HG02885 (cell line): ENCODE results near the gene SECISBP2.
"Not testable (repeated sequence)": the region's sequence is repeated elsewhere in the genome, so short reads cannot be mapped to it uniquely, and the experiment has no call there.

Experiments
- ATAC-seq: cut with Tn5 transposase; IDR thresholded peaks from one replicate; pipeline ENCODE4 v1.9.1; 2021; ENCODE audit warnings: mild to moderate bottlenecking; ENCODE audit not compliant: unreplicated experiment, poor library complexity

Gene SECISBP2

GRCh38 chr9:89362647-89363310, 44.5 kb downstream of the SECISBP2 start:
- no peak for ATAC-seq

DNA sequence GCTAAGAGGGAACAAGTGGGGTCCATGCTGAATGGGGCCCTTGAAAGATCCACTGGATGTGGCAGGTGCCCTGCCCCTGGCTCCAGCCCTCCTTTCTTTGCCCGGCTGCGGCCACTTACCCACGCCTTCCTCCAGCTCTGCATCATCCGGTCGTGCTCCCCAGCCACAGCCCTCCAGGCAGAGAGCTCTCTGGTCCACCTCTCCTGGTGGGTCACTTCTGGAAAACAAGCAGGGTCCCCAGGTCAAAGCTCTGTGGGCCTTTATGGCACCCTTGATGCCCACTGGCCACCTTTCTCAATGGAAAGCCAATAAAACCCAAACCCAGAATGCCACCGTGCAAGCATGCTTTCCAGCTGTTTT, 45.0 kb downstream of the SECISBP2 start:
- ATAC-seq, result no peak

- ATAC-seq, result no peak
These were observed 45.8 kb downstream of the SECISBP2 start for GRCh38 chr9:89363921-89364665.

GRCh38 chr9:89364666-89365531, 46.6 kb downstream of the SECISBP2 start:
- no peak for ATAC-seq

- no peak for ATAC-seq
These were observed 47.2 kb downstream of the SECISBP2 start for GRCh38 chr9:89365532-89365912.

- ATAC-seq, result no peak
These were observed 48.4 kb downstream of the SECISBP2 start for GRCh38 chr9:89366711-89367110.

DNA sequence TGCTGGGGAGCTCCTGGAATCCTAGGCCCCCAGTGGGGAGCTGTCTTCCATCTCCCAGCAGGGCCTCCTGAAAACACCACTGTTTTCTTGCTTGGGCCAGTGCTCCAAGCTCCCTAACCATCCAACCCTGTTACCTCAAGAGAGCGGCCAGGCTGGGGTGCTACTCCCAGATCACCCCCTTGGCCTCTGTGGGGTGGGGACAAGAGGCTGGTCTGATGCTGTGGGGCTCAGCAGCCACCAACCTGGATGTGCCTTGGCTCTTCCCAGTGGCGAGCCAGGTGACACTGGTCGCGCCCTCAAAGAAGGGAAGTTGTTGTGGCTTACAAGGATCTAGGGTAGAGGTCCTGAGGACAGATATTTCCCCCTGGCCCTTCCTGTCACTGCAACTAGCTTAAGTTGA, 49.0 kb downstream of the SECISBP2 start:
- ATAC-seq, result no peak

- no peak for ATAC-seq
These were observed 49.6 kb downstream of the SECISBP2 start for GRCh38 chr9:89367726-89368437.

- ATAC-seq, result no peak
These were observed 50.2 kb downstream of the SECISBP2 start for GRCh38 chr9:89368550-89368949.

DNA sequence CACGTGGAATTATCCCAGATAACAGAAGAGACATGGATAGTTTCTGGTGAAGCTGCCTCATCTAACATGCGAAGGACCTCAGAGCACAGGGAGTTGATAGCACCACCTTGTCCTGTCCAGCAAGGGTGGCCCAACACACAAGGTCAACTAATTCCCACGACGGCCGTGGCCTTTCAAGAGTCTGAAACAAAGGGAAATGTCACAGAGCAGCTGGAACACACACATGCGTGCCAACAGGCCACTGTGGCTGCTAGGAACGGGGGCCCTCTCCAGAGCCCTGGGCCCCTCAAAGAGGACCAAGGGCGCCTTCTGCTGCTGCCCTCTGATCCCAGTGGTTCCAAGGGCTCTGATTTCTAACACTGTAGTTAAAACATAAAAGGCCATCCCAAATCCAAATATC, 50.7 kb downstream of the SECISBP2 start:
- no peak for ATAC-seq

- no peak for ATAC-seq
These were observed 52.3 kb downstream of the SECISBP2 start for GRCh38 chr9:89370593-89370992.

GRCh38 chr9:89371791-89372190, 53.5 kb downstream of the SECISBP2 start:
- ATAC-seq, result not testable (repeated sequence)

- no peak for ATAC-seq
These were observed 54.0 kb downstream of the SECISBP2 start for GRCh38 chr9:89372230-89372816.

DNA sequence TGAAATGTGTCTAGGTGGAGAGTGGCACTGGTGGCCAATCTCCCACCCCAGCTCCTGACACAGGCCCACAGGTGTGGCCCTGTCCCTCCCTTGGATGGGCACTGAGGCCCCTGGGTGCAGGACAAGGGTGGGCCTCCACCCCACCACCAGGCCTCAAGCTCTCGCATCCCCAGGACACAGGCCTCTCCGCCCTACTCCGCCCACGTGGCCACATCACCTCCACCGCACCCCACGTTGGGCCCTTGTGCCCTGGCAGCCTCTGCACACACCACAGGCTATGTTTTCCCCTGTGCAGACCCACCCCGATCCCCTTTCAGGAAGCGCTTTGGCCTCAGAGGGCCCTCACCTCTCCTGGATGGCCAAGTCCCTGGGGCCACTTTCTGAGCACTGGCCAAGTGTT, 54.7 kb downstream of the SECISBP2 start:
- ATAC-seq, result no peak

- ATAC-seq, result no peak
These were observed 55.9 kb downstream of the SECISBP2 start for GRCh38 chr9:89374176-89374575.

DNA sequence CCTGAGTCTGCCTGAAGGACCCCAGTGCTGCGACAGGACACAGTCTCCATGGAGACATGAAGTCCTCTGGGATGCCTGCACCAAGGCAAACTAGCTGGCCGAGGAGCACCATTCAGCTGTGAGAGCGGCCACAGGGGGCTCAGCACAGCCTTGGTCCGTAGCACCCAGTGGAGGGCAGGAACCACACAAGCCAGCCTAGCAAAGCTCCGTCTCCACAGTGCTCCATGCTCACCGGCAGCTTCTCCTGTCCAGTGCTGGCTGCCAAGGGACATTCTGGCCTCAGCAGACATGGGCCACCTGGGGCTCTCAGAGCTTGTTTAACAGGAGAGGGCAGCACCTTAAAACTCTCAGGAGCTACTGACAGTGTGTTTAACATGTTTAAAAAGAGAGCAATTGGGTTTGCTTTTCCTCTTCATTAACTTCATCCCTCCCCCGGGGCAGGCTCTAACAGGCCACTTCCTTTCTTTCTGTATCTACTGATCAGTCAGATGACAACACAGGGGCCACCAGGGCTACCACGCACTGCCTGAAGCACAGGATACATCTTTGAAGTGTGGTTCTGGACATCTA, 57.0 kb downstream of the SECISBP2 start:
- ATAC-seq, result peak; percentile 71

DNA sequence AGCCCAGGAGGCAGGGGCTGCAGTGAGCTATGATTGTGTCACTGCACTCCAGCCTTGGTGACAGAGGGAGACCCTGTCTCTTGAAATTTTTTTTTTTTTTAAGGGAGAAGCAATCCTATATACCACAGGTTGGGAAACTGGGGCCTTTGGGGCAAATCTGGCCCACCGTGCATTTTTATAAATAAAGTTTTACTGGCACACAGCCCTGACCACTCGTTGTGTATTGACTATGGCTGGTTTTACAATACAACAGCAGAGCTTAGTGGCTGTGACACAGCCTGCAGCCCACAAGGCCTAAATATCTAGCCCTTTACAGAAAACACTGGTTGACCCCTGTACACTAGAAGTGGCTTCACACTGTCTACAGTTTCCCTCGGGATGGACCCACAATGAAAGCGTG, 58.0 kb downstream of the SECISBP2 start:
- ATAC-seq, result no peak

GRCh38 chr9:89376741-89377351, 58.5 kb downstream of the SECISBP2 start:
- ATAC-seq, result no peak

GRCh38 chr9:89377411-89377810, 59.1 kb downstream of the SECISBP2 start:
- ATAC-seq, result no peak
